Tongue (tissue), 2 donors: ENCODE results near the gene DOK5. TPM values are rescaled to one million over a fixed set of nuclear protein-coding genes. Genes with fewer than 3 reads are reported as not detected.
"Not testable (repeated sequence)": the region's sequence is repeated elsewhere in the genome, so short reads cannot be mapped to it uniquely, and the experiment has no call there.

Experiments used
- DNase-seq: peaks from one replicate; pipeline ENCODE4 v3.0.0-alpha.2; 2015
- total RNA-seq: library from RNA; depleted of rRNA; stranded (reverse); fragments of >200 nt; gene quantifications from one replicate; pipeline ENCODE4 v1.2.3, GENCODE V29; 2014

Gene DOK5
- total RNA-seq, 1 donor from 2014 or later, result 20.1 TPM

DNA sequence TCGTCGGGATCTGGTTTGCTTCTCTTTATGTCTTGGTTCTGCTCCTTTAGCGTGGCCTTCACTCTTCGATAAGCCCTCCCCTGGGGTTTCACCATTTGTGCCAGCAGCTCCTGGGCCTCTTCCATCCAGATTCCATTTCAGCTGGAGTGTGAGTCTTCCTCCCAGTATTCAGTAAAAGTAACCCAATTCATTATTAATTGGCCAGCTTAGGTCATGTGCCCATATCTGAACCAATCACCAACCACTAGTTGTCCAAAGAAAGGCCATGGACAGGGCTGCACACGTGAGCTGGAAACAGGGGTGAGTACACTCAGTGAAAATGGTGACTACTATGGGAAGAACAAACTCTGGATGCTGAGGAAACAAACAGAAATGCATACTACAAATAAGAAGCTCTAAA lies 2.8 kb upstream of the DOK5 start:
- no peak for DNase-seq

DNA sequence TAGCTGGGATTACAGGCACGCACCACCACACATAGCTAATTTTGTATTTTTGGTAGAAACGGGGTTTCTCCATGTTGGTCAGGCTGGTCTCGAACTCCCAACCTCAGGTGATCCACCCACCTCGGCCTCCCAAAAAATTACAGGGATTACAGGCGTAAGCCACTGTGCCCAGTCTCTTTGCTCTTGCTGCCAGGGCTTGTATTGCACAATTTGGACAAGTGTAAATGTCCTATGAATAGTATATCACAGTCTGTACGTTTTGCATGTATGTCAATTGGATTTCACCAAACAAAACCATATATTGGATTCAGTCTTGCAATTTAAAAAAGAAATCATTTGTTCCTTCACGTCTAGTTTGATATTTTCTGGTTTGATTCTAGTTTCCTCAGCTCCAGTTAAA lies 2.1 kb upstream of the DOK5 start:
- DNase-seq, result no peak

DNA sequence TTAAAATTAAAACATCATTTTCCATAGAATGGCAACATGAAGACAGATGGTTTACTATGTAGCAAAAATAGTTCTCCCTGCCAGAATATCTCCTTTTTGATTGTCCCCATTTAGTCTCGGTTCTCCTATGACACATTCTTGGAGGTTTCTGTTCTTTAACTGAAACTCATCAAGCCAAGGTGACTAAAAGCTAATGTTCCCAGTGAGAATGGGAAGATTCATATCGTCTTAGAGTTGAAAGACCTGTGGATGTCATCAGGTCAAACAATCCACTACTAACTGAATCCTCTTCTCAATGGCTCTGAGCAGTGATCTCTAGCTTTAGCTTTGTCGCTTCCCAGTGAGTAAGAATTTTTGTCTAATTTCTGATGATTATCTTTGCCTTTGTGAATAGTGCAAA lies 1.3 kb upstream of the DOK5 start:
- no peak for DNase-seq

- no peak for DNase-seq
Measured at GRCh38 chr20:54474866-54475265, 527 bp upstream of the DOK5 start.

DNA sequence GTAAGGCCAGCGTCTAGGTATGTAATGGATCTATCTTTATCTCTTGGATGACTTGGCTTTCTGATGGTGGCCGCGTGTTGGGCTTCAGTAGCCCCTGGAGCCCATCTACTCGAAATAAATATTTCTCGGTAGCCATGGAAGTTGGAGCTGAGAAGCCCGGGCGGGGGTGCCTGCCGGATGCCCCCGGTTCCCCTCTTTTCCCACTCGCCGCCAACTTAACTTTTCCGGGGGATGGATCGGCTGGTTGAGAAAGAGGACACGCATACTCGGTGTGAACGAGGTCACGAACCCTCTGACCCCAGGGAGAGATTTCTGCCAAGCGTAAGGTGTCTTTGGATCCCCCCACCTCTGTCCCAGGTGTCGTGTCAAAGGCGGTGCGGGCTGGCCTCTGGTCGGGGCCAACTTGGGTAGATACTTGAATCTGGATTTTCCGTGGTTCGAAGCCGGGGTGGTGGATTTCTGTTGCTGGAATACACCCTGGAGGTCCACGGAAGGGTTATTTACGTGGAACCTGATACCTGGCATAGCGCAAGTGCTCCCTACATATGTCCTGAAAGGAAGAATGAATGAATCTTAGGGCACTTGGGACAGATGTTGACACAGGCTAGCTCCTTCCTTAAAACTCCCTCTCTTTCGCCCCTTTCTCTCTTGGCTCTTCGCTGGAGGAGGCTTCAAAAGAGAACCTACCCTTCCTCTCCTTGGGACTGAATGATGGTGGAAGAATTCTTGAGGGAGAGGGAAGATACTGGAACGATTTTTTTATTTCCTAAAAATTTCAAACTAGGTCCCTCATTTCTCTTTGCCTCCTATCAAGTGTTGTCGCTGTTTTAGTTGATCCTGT lies 996 bp downstream of the DOK5 start:
- DNase-seq, result peak; percentile 47

GRCh38 chr20:54477191-54477955 lies 2.0 kb downstream of the DOK5 start:
- DNase-seq, result peak; percentile 29

DNA sequence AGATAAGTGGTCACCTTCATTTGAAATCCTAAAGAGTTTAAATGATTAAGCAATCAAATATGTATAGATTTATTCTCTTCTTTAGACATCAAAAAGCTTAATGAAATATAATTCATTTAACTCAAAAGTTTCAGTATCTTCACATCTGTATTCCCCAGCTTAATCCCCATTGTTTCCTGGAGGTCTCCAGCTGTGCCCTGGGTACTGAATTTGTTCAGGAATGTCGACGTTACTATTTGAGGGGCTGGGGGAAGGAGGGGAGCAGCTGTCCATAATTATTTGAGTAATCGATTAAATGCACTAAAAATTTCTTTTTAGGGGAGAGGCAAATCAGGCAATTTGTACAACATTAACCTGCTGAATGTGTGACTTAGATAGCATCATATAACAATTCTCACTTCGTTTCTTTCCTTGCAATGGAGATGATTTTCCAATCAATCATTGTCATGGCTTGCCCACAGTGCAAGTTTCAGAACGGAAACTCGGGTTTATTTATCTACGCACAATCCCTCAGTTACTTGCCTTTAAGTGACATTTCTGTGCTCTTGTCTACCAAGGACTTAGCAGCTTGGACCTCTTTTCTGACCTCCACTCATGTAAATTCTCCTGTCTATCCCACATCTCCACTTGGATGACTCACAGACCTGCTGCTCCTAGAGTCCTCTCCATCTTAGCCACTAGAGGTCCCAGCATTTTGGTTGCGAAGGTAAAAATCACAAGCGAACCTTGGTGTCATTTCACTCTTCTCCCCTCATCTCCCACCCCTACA lies 3.9 kb downstream of the DOK5 start:
- DNase-seq, result peak; percentile 7

- not testable (repeated sequence) for DNase-seq
Measured at GRCh38 chr20:54479937-54480336, 4.5 kb downstream of the DOK5 start.

DNA sequence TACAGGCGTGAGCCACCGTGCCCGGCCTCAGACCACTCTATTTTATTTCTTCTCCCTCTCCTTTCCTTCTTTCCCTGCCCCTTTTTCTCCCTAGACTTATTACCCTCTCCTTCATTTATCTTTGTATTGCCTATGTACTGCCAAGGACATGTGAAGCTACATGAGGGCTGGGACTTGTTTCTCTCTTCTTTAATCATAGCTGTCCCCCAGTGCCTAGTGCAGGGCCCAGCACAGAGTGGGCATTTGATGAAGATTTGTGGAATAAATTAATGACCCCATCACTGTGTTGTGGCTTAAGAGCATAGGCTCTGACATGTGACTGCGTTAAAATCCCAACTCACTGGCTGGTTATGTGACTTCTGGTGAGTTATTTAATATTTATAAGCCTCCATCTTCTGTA lies 6.0 kb downstream of the DOK5 start:
- DNase-seq, result no peak

DNA sequence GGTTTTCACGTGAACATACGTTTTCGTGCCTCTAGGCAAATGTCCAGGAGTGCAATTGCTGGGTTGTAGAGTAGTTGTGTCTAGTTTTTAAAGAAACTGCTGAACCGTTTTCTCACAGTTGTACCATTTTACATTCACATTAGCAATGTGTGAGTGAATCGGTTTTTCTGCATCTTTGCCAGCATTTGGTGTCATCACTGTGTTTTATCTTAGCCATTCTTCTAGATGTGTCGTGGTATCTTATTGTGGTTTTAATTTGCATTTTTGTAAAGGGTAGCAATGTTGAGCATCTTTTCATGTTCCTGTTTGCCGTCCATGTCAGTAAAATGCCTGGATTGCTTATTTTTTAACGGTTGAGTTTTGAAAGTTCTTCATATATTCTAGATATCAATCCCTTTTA lies 10.2 kb downstream of the DOK5 start:
- DNase-seq, result no peak

DNA sequence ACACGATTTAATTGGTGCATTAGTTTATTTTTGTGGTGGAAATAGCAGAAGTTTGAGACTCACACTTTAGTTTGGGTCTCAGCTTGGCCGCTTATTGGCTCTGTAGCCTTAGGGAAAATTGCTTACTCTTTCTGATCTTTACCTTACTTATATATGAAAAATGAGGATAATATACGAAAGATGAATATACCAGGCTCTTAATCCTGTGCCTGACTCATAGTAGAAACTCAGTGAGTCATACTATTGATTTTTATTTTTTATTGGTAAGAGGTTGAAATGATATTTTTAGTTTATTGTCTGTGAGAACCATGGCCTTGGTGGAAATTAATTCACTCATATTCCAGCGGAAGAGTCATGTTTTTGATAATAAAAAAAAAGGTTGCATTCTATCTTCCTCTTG lies 11.2 kb downstream of the DOK5 start:
- DNase-seq, result no peak

- DNase-seq, result no peak
Measured at GRCh38 chr20:54488442-54488841, 13.0 kb downstream of the DOK5 start.

DNA sequence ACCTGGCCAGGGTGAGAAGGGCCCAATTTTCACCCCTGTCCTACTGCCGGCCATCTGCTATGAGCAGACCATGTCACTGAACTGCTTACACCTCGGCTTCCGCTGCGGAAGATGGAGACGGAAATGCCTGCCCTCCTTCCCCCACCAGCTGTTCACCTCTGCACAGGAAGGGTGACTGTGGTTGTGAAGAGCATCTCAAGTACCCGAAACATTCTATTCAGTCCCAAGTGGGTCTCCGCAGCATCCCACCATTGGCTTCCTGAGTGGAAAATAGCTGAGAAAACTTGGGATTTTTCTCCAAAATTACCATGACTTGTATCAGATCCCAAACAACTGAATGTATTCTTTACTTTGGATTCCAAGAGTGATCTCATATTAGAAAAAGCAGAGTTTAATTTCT lies 16.1 kb downstream of the DOK5 start:
- no peak for DNase-seq

- no peak for DNase-seq
Measured at GRCh38 chr20:54494303-54495006, 19.1 kb downstream of the DOK5 start.

DNA sequence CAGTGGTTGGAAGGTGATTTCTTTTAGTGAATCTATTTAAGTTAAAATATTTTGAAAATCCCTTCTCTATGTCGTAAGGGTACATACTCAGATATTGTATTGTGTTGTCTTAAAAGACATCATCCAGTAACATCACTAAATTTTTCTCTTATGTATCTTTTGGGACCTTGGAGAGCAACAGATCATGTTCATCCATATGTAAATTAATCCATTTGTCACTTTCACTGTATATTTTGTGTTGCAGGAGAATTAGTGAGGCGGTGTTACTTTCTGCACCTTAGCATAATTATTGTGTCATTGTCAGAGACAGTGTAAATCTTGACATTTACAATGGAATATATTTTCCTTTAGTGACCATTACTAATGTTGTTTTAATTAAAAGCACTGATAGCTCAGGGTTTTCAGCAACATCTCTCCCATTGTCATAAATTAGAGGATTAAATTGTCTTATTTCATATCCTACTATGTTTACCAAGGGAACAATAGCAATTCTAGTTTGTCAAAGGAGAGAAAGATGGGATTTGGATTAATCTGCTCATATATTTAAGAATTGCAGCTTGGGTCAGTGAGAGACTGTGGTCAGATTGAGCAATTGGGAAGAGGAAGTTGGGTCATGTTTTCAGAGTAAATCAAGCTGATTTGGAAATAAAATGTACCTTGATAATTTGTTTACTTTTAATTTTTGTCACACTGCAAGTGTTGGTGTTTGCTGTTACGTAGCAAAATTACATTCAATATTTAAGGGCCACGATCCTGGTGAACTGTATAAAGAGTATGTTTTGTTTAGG lies 22.7 kb downstream of the DOK5 start:
- DNase-seq, result no peak

- no peak for DNase-seq
Measured at GRCh38 chr20:54499111-54499510, 23.7 kb downstream of the DOK5 start.

- no peak for DNase-seq
Measured at GRCh38 chr20:54502179-54502578, 26.8 kb downstream of the DOK5 start.

DNA sequence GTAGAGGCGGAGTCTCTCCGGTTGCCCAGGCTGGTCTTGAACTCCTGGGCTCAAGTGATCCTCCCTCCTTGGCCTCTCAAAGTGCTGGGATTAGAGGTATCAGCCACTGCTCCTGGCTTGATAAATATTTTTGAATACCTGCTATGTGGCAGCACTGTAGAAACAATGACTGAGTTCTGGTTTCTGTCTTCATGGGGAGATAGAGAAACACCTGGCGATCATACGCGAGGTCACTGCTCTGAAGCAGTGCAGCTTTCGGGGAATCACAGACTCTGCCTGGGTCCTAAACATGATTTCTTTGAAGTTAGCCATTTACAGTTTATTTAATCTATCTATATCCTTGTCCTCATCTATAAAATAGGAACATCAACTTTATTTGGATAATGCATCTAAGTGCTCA lies 31.2 kb downstream of the DOK5 start:
- DNase-seq, result no peak

DNA sequence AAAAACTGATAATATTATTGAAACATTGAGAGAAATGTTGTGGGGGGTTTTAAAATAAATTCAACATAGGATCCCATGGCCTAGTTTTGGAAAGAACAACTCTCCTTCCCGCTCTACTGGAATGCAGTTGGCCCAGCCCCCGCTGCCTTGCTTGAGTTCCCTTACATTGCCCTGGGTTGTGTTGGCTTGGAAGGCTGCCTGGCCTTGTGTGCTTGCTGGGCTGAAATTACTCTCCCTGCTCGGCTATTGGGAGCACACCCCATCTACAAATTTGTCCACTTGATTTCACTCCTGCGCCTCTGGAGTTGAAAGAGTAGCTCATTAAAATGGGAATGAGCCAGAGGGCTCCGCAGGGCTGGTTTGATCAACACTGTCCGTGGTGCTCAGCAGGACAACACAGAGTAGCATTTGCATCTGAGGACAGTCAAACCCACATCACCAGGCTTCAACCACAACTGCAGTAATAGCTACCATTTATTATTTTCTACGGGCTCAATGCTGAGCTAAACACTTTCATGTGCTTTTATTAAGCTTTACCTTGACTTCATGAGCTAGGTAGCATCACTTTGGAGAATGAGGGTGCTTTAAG lies 35.2 kb downstream of the DOK5 start:
- peak; percentile 32 for DNase-seq

DNA sequence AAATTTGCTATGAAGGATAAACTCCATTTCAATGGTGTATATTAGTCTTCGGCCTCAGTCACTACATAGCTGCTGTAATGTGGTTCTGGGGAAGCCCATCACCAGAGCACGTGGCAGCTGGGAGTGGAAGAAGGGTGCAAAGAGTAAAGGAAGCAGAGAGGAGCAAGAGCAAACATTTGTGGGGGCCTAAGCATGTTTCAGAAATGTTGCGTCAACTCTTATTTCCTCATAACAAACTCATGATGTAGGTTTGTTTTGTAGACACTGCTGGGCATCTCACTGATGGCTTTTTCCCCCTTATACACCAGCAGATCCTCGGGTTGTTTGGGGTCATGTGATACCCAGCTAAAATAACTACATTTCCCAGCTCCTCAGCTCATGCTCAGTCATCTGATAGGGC lies 37.3 kb downstream of the DOK5 start:
- DNase-seq, result no peak

DNA sequence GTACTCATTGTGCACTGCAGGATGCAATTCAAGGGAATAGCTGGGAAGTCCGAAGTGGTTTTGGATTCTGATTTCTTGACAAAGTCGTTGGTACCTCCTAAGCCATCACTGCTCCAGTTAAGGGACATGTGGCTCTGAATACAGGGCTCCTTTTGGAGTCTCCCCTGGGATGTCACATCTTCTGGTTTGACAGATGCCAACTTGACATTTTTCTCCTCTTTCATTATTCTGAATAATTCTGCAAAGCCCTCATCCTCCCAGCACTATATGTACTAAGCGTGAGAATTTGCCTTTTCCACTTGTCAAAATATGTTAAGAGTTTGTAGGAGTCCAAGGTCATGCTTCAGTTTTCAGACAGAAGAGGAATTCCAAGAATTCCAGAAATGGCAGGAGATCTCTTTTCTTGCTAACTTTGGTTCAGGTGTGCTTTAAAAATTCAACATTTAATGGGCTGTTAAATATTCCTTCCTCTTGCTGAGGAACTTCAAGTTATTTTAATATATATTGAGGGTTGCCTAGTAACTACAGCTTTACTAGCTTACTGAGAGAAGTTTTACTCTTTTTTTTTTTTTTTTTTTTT lies 38.7 kb downstream of the DOK5 start:
- no peak for DNase-seq
